Muscle of leg (tissue), 11 donors: Measurements from ENCODE around the gene SCUBE1. TPM values are rescaled to one million over a fixed set of nuclear protein-coding genes. Genes with fewer than 3 reads are reported as not detected.
A peak's percentile ranks its signal among the peaks of the same experiment; 100 is the strongest.

Experiments
- DNase-seq: peaks from one replicate; pipeline ENCODE4 v3.0.0; 2013
- H3K27ac ChIP-seq: one replicate; pipeline ENCODE4 v1.5.1; 2013; ENCODE audit warnings: mild to moderate bottlenecking, low read length, control low read depth
- H3K27me3 ChIP-seq: one replicate; pipeline ENCODE4 v1.6.1; 2013; ENCODE audit warnings: low read length; ENCODE audit not compliant: control insufficient read depth, insufficient read depth
- H3K36me3 ChIP-seq: one replicate; pipeline ENCODE4 v1.6.1; 2013; ENCODE audit warnings: low read length; ENCODE audit not compliant: control insufficient read depth, insufficient read depth
- H3K4me1 ChIP-seq: one replicate; pipeline ENCODE4 v1.6.1; 2013; ENCODE audit warnings: low read length; ENCODE audit not compliant: control insufficient read depth, insufficient read depth
- H3K4me3 ChIP-seq: one replicate; pipeline ENCODE4 v1.5.1; 2013; ENCODE audit warnings: low read length, control low read depth
- H3K9me3 ChIP-seq: replicated peaks from 2 replicates; pipeline ENCODE4 v1.6.1; 2013; ENCODE audit warnings: low read depth, low read length; ENCODE audit not compliant: control insufficient read depth
- WGBS: methylation state at CpG from one replicate; pipeline ENCODE4 v1.1.5; 2013; ENCODE audit warnings: missing lambda C conversion rate; ENCODE audit not compliant: insufficient coverage; 5-methylcytosine and 5-hydroxymethylcytosine counted together
- polyA plus RNA-seq, 8 donors: library from polyadenylated mRNA; unstranded; fragments of 120-200 nt; gene quantifications; one replicate each; pipeline versions ENCODE4 v1.2.1 to v1.2.3, GENCODE V29; 2013; ENCODE audit warnings: inconsistent platforms in 1 of 8, low replicate concordance in 1 of 8; ENCODE audit not compliant: insufficient read length in 8 of 8, insufficient read depth in 1 of 8
- total RNA-seq: library from RNA; stranded (reverse); fragments of 120-200 nt; gene quantifications from one replicate; pipeline ENCODE4 v1.2.4, GENCODE V29; 2013

SCUBE1 gene
- total and polyA plus RNA-seq, 9 donors = 0.13 to 2.1 (median 0.45) TPM

DNA sequence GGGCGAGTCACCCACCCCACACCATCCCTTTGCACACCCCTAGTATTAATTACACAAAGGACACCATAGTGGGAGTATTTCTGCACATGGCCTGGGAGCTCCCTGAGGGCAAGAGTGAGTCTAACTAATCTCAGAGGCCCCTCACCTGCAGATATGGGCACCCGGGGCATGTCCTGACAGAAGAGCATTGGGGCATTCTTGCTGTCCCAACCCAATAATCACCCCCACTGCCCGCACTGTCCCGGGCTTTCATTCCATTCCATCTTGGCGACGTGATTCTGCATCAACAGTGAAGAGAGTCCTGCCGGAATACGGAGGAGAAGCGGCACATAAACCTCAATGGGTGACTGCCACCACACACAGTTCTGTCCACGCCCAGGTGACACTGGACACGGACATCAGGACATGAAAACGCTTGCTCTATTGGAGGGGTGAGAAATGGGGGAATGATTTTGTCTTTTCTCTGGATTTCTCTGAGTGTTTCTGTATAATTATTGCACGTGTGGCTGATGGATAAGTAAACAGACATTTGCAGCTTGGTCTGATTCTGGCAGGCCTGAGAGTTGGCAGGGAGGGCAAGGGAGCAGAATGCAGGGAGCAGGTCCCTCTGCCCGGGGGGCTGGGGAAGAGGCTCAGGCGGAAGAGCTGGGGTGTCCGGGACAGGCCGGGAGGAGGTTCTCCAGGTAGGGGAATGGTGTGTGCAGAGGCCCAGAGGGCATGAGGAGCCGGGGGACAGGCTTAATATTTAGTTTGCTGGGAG, 38.2 kb downstream of the SCUBE1 start:
- peaks cover 49% of the 10 kb centered on the region for H3K4me1 ChIP-seq
- H3K27ac ChIP-seq = no peak overlapping the region
- no peaks in the 10 kb centered on the region for H3K36me3 ChIP-seq
- no peak for DNase-seq
- H3K27me3 ChIP-seq = peaks cover 24% of the 10 kb centered on the region
- no peak overlapping the region for H3K4me3 ChIP-seq
- WGBS = 88% methylated on average over 14 of the region's 18 CpGs
- no peaks in the 10 kb centered on the region for H3K9me3 ChIP-seq

DNA sequence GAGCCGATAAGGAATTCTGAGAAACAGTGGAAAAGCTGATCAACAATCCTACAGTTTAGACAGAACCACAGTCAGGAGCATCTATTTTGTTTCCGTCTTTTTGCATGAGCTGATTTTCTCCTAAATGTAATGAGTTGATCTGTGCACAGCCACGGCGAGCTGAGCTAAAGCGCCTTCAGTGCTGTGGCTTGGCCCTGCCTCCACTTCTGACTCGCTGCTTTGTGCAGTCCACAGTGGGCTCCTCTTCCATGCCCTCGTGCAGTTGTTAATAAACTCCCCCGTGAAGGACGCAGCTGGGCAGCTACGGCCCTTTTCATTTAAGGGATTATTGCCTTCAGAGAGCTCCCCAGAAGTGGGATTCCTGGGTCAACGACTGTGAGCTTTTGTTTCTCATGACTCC, 39.4 kb downstream of the SCUBE1 start:
- peaks cover 45% of the 10 kb centered on the region for H3K4me1 ChIP-seq
- no peak overlapping the region for H3K27ac ChIP-seq
- DNase-seq = no peak
- peaks cover 28% of the 10 kb centered on the region for H3K27me3 ChIP-seq
- no peaks in the 10 kb centered on the region for H3K9me3 ChIP-seq
- 52% methylated on average over 9 of the region's 11 CpGs for WGBS
- H3K36me3 ChIP-seq = no peaks in the 10 kb centered on the region
- no peak overlapping the region for H3K4me3 ChIP-seq

DNA sequence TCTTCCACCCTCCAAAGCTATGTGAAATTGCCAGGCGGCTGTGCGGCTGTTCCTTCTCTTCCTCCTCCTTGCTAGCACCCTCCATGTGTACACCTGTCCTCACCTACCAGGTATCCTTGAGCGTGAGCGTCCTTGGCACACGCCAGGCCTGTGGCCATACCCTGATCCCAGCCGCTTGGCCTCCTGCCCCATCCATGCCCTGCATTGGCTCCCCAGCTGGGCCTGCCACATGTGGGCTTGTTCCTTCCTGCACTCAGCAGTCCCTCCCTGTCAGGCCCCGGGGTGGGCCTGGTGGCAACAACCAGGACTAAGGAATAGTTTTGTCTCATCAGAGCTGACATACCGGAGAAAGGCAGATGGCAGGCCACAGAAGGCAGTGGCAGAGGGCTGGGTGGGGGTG, 40.0 kb downstream of the SCUBE1 start:
- peaks cover 25% of the 10 kb centered on the region for H3K27me3 ChIP-seq
- H3K4me1 ChIP-seq = peaks cover 44% of the 10 kb centered on the region
- WGBS = 69% methylated on average over 7 of the region's 8 CpGs
- DNase-seq = no peak
- H3K4me3 ChIP-seq = no peak overlapping the region
- H3K36me3 ChIP-seq = no peaks in the 10 kb centered on the region
- no peak overlapping the region for H3K27ac ChIP-seq
- no peaks in the 10 kb centered on the region for H3K9me3 ChIP-seq

DNA sequence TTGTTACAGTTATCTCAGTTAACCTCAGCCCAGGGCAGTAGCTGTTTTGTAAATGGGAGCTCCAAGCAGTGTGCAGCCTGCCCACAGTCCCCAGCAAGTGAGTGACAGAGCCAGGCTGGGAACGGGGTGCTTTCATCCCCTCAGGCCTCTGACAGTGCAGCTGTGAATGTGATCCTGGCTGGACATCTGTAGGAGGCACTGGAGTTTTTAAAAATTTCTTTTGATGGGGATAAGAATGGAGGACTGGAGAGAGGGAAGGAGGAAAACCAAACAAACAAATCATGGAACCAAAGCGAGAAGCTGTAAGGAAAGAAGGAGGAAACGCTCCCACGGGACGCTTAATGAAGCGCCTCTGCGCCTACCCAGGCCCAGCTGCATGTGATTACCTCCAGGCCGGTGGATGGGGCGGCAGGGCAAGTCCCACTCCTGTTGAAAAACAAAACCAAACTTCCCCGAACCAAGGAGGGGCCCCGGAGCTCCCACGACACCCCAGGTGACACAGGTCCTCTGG, 40.6 kb downstream of the SCUBE1 start:
- H3K4me1 ChIP-seq = peaks cover 44% of the 10 kb centered on the region
- 35% methylated on average over 7 of the region's 12 CpGs for WGBS
- peaks cover 25% of the 10 kb centered on the region for H3K27me3 ChIP-seq
- H3K27ac ChIP-seq = peak overlapping the region; percentile 35
- no peaks in the 10 kb centered on the region for H3K36me3 ChIP-seq
- H3K4me3 ChIP-seq = no peak overlapping the region
- H3K9me3 ChIP-seq = no peaks in the 10 kb centered on the region
- peak; percentile 54 for DNase-seq

DNA sequence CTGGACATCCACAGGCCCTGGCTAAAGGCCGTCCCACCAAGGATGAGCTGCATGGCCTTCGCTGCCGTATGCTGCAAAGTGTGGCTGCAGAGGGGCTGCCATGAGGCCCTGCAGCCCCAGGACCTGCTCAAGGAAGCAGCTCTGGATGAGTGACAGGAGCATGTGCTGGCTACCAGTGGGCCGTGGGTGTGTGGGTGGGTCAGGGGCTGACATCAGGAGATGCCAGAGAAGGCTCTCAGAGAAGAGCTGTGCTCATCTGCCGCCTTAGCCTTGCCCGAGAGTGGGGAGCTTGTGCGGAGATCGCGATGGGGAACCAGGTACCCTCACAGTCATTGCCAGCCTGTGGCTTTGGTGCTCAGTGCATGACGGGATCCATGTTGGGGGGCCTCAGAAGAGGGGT, 41.3 kb downstream of the SCUBE1 start:
- Histone ChIP-seq H3K4me3 (no peak overlapping the region), H3K36me3 (no peaks in the 10 kb centered on the region), H3K27ac (no peak overlapping the region), H3K4me1 (peaks cover 50% of the 10 kb centered on the region), H3K9me3 (no peaks in the 10 kb centered on the region), H3K27me3 (peaks cover 20% of the 10 kb centered on the region)
- DNase-seq = no peak
- 74% methylated on average over 9 of the region's 10 CpGs for WGBS

DNA sequence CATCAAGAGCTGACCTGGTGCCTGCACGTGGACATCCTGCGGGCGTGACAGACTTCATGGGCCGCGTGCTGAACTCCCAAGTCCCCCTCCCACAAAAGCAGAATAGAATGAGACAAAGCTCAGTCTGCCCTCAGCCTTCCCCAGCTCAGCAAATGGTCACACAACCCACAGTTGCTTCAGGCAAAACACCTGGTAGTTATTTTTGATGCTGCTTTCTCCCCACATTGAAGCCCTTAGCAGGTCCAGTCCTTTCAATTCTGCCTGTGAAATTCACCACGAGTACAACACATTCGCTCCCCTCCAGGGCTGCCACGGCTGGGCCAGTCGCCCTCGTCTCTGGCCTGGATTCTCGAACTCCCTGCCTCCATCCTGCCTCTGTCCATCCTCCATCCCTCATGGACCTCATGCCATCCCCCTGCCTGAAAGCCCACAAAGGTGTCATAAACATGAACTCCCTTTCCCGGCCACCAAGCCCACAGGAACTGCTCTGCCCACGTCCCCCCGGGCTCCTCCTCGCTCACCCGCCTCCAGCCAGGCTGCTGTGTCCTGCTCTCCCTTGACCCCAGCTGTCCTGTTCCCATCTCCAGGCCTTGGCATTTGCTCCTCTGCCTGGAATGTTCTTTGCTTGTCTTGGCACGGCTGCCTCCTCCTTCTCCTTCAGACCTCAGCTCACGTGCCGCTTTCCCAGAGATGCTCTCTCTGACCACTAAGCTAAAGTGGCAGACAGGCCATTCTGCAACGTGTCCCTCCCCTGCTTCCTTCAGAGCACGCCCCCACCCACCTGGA, 42.1 kb downstream of the SCUBE1 start:
- H3K4me3 ChIP-seq = no peak overlapping the region

DNA sequence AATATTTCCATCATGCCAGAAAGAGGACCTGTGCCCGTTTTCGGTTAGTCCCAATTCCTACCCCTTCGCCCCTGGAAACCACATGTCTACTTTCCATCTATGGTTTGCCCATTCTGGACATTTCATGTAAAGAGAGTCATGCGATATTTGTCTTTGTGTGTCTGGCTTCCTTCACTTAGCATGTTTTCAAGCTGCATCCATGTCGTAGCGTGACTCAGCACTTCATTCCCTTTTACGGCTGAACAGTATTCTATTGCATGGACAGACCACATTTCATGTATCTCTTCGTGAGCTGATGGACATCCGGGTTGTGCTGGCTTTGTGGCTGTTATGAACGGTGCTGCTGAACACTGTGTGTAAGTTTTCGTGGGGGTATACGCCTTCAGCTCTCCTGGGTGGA, 43.4 kb downstream of the SCUBE1 start:
- Histone ChIP-seq H3K9me3 (no peaks in the 10 kb centered on the region), H3K4me1 (peaks cover 64% of the 10 kb centered on the region), H3K27ac (no peak overlapping the region), H3K27me3 (peaks cover 17% of the 10 kb centered on the region), H3K4me3 (no peak overlapping the region), H3K36me3 (no peaks in the 10 kb centered on the region)
- no peak for DNase-seq
- 94% methylated on average over 8 of the region's 12 CpGs for WGBS

More for the DNA sequence above, 42.1 kb downstream of the SCUBE1 start:
- Histone ChIP-seq H3K9me3 (no peaks in the 10 kb centered on the region), H3K4me1 (peaks cover 57% of the 10 kb centered on the region), H3K36me3 (no peaks in the 10 kb centered on the region), H3K27me3 (peaks cover 18% of the 10 kb centered on the region), H3K27ac (no peak overlapping the region)
- no peak for DNase-seq
- WGBS = 69% methylated on average over 21 of the region's 21 CpGs

DNA sequence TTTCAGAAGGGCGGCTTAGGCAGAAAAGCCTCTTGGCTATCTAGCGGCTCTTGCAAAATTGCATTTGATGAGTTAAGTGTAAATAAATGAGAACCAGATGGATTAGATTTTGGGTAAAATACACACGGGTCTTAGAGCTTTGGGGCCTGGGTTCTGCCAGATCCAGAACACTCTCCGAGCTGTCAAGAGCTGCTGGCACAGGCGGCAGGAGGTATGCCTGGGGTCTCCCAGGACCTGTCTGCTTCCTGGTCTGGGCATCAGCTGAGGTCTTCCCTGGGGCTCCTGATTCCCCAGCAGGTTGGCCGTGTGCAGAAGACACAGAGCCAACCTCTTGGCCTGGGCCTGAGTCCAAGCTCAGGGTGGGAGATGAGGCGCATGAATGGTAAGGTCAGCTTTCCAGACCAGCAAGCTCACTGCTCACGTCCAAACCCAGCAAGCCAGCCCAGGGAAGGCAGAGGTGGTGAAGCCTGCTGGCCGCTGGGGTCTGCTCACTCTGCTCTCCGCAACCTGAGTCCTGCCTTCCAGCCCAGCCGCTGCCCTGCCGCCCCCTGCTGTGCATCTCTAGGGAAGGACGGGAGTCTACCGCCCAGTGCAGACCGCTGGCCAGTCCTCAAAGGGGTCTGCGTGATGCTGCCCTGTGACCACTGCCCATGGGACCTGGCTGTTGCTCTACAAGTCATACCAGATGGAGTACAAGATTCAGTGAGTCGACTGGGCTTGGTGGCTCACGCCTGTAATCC, 44.9 kb downstream of the SCUBE1 start:
- peak; percentile 55 for DNase-seq
- WGBS = 41% methylated on average over 17 of the region's 18 CpGs
- peaks cover 15% of the 10 kb centered on the region for H3K27me3 ChIP-seq
- no peak overlapping the region for H3K27ac ChIP-seq
- H3K4me1 ChIP-seq = peaks cover 72% of the 10 kb centered on the region
- no peaks in the 10 kb centered on the region for H3K9me3 ChIP-seq
- H3K4me3 ChIP-seq = no peak overlapping the region
- H3K36me3 ChIP-seq = no peaks in the 10 kb centered on the region

DNA sequence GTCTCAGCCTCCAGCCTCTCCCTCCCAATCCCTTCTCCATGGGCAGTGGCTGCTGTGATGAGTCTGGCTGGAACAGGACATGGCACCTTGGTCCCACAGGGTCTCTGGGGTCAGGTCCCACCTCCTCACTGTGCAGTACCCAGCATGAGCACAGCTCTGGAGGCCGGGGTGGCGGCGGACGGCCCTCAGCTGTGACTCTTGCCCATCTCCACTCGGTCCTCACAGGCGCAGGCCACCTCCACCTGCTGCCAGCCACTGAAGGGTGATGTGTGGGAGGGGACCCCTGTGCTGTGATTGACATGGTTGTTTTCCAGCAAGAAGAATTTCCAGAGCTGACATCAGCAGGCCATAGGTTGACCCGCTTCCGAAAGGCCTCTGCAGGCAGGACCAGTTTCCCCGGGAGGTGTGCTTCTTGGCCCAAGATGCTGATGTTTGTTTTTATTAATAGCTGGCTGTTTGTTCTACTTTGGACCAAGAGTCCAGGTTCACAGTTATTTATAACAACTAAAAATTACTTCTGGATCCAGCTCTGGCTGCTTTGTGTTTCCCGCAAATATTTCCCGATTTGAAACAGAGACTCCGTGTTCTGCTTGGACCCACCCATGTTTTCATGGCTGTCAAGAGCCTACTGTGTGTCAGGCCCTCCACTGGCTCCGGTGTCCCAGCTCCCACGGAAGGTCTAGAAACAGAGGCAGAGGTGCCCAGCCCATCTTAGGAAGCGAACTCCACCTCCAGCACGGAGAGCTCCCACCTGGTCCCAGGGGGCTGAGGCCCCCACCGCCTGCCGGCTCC, 45.7 kb downstream of the SCUBE1 start:
- H3K9me3 ChIP-seq = no peaks in the 10 kb centered on the region
- no peak overlapping the region for H3K4me3 ChIP-seq
- no peaks in the 10 kb centered on the region for H3K36me3 ChIP-seq
- no peak overlapping the region for H3K27ac ChIP-seq
- H3K27me3 ChIP-seq = peaks cover 10% of the 10 kb centered on the region
- peak; percentile 43 for DNase-seq
- peaks cover 72% of the 10 kb centered on the region for H3K4me1 ChIP-seq
- WGBS = 51% methylated on average over 13 of the region's 18 CpGs
